Measurements from ENCODE around the gene PRXL2A.

The PRXL2A gene

DNA sequence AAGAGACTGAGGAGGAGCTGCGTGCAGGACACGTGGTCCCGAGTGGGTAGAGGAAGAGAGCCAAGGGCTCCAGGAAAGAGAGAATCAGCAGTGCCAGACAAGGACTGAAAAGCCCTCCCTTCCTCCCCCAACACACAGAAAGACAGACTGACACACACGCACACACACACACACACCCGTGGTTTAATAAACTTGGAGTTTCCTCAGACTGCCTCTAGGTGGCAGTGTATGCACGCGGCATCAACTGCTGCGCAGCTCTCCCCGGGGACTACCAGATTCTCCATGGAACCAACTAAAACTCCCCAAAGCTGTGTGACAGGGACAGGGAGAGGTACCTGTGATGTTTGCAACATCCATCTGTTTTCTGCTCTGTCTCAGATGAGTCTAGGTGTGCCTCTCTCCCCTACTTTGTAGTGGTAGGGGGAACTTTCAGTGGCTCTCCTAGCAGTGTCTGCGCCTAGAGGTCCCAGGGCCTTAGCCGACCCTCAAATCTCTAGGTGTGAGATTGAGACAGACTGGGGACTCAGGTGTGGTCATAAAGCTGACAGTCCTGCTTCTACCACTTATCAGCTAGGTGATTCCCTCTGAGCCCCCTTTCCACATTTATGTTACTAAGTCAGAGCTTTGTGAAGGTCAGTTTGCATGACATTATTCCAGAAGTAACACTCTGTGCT is 36.4 kb downstream of the PRXL2A start:
- DNase-seq (ENCODE audit: low spot score), result peak; percentile 52

DNA sequence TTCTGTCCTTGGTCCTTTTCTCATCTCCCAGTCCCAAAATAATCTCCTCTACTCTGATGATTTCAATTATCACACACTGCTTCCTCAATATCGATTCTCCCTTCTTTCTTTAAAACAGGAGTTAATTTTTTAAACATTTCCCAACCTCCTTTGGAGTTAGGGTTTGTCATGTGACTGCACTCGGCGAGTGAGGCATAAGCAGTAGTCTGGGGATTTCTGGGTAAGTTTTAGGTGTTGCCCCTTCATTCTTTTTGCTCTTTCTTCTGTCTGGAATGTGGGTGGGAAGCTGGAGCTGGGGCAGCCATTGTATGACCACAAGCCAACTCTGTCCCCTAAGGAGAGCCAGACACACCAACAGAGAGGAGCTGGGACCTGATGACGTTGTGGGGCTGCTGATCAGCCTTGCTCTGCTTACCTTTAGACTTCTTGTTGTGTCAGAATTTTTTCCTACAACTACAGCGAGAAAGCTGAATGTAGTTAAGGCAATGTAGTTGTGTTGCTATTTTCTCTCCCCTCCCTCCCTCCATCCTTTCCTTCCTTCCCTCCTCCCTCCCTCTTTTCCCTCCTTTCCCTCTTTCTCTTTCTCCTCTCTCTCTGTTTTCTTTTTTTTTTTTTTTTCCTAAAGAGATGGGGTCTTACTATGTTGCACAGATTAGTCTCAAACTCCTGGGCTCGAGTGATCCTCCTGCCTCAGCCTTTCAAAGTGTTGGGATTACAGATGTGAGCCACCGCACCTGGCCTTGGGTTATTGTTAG is 39.3 kb downstream of the PRXL2A start:
- no peak for DNase-seq (ENCODE audit: low spot score)

DNA sequence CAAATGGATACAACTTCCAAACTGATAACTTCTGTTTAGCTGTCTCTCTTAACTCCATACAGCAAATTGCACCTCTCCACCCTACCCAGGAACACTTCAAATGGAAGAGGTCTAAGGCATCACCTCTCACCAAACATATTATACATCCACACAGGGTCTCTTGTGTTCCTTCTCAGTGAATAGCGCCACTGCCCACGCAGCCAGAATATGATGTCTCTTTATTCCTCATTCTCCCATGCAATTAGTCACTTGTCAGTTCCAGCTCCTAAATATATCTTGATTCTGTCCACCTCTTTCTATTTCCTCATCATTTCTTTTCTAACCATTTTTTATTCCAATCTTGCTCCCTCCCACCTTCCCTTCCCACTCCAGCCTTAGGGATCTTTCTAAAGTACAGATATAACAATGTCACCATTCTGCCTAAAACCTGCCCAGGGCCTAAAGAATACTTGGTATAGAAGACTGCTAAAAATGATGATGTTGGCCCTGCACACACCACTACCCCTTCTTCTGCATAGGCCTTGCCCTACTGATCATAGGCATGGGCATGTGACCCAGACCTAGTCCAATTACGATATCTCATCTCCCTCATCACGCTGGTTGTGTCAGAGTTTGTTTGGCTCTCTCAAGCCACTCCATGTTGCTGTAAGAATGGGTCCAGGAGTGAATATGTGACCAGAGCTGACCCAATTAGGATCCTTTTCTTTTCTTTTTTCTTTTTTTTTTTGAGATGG is 40.0 kb downstream of the PRXL2A start:
- no peak for DNase-seq (ENCODE audit: low spot score)

DNA sequence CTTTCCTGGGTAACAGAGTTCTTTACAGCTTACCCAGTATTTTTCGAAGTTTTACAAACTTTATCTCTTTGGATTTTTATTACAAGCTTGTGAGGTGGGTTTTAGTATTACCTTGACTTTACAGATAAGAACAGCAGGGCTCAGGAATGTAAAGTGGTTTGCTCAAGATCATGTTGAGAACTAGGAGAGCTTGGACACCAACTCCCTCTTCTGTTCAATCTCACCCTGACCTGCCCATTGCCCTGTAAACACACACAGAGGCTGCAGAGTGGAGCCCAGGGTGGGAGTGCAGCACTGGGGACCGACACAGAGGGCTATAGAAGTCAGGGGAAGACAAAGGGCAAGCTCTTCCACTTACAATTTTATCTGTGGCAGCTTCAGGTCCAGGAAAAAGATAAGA is 41.2 kb downstream of the PRXL2A start:
- no peak for DNase-seq (ENCODE audit: low spot score)

DNA sequence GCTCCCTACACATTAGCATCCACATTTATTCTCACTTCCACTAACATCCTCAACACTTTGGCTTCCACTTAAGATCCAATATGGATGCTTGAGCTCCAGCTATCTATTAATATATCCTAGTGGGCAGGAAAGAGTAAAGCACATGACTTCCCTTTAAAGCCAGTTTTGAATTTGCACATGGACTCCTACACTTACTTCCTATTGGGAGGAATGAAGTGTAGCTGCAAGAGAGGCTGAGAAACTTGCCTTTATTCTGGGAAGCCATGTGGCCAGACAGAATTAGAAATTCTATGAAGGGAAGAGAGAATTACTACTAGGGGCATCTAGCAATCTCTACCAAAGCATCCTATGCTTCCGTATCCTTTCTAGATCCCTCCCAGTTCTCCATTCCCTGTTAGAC is 42.8 kb downstream of the PRXL2A start:
- no peak for DNase-seq (ENCODE audit: low spot score)

DNA sequence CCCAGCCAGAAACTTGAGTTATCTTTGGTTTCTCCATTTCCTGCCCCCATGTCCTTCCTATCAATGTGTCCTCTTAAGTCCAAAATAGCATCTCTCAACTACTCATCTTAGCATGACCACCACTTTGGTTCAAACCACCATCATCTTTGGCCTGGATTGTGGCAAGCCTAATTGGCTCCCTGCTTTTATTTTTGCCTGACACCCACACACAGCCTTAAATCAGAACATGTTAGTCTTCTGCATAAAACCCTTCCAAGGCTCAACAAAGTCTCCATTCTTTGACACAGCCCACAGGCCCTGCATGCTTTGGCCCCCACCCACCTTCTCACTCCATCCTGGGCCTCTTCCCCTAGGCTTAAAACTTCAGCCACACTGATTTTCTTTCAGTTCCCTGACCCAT is 43.7 kb downstream of the PRXL2A start:
- no peak for DNase-seq (ENCODE audit: low spot score)

DNA sequence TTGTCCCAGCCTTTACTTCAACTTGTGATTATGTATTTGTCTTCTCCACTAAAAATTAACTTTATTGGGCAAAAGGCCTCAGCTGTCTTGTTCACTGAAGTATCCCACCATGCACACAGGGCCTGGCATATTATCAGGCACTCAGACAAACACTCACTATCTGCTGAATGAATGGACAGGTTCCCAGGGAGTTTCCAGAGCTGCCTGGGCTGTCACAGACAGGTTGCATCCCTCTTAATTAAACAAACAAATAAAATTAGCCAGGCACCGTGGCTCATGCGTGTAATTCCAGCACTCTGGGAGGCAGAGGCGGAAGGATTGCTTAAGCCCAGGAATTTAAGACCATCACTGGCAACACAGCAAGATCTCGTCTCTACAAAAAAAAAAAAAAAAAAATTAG is 44.3 kb downstream of the PRXL2A start:
- no peak for DNase-seq (ENCODE audit: low spot score)

DNA sequence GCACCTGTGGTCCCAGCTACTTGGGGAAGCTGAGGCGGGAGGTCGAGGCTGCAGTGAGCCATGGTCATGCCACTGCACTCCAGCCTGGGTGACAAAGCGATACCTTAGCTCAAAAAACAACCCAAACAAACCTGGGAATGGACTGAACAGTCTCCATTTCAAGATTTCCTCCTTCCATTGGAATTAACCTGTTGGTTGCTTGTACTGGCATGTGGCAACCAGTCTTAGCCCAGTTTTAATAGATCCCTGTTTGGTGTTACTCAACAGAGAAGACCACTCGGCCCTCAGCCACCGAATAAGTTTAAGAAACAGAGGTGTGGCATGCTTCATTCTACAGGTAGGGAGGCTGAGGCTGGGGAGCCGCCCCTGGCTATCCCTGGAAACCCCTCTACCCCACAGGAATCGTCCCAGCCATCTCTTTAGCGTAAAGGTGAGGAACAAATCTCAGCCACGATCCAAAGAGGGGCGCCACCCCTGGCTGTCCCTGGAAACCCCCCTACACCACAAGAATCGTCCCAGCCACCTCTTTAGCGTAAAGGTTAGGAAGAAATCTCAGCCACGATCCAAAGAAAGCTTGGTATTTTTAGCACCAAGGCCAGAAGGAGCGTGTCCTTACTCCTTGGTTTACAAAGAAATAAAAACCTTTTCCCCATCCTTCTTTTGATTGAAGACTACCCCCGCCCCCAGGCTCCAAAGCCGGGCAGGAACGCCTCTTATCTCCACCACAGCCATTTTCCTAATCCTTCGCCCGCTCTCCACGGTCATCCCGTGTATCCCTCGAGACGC is 44.9 kb downstream of the PRXL2A start:
- DNase-seq (ENCODE audit: low spot score), result no peak

DNA sequence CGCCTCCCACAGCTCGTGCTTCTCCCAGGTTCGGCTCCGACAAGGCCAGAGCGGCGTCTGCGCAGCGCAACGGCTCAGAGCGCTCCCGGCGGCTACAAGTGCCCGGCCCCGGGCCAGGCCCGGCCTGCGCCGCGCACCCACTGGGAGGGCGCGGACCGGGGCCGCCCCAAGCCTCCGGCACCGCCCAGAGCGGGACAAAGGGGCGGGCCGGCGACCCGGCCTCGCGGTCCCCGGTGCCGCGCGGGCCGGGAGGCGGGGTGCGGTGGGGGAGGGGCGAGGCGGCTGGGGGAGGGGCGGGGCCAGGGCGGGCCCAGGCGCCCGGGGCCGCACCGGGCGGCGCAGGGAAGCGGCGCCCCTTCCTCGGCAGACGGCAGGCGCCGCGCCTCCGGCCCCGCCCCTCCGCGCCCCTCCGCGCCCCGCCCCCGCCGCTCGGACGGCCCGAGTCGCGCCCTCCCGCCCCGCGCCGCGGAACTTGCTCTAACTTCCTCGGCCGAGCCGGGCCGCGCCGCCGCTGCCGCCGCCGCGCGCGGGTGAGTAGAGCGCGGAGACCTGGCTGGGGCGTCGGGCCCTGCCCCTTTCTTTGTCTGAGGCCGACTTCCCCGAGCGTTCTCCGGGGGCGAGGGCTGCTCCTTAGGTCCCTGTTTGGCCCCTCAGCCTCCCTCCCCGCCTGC is 45.6 kb downstream of the PRXL2A start, which contains the start of gene TSPAN14:
Gene TSPAN14 (plus strand): TSS at position 469 of the 671 bp plus-strand sequence. CDS start 34,924 bp downstream, outside the sequence.
- DNase-seq (ENCODE audit: low spot score), result peak; percentile 90

DNA sequence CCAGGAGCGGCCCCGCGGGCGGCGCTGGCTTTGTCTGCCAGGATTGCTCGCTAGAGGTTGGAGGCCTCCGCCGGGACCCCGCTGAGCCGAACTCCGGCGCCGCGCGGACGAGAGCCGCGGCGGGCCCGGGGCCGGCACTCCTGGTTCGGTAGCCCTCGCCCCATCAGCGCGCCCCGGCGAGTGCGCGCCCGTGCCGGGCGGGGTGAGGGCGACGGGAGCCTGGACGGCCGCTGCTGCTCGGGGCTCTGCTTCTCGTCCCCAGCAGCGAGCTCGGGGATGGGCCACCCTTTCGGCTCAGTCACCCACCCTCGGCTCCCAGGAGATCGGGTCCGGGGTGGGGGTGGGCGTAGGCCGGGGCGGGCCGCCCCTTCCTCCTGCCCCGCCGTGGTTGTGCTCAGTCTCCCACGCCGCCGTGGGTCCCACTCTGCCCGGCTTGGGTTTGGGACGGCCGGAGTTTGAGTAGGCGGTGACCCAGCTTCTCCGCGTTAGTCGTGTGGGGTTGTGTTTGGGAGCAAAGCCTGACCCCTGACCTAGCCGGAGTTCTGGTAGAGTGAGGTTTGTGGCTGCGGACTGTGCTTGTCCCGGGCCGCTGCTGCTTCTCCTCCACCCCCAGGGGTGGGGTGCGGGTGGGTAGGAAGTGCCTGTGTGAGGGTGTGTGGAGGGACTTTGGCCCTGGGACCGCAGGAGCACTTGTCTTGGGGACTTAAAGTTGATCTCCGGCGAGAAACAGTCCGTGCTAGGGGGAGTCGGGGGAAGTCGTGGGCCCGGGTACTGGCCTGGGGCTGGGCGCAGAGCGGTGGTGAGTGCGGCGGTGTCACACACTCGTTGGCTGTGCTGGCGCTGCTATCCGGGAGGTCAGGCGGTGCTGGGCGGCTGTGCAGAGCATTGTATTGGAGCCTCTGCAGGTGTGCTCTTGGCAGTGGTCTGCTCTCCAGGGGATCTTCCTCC is 46.4 kb downstream of the PRXL2A start:
- peak; percentile 57 for DNase-seq (ENCODE audit: low spot score)

DNA sequence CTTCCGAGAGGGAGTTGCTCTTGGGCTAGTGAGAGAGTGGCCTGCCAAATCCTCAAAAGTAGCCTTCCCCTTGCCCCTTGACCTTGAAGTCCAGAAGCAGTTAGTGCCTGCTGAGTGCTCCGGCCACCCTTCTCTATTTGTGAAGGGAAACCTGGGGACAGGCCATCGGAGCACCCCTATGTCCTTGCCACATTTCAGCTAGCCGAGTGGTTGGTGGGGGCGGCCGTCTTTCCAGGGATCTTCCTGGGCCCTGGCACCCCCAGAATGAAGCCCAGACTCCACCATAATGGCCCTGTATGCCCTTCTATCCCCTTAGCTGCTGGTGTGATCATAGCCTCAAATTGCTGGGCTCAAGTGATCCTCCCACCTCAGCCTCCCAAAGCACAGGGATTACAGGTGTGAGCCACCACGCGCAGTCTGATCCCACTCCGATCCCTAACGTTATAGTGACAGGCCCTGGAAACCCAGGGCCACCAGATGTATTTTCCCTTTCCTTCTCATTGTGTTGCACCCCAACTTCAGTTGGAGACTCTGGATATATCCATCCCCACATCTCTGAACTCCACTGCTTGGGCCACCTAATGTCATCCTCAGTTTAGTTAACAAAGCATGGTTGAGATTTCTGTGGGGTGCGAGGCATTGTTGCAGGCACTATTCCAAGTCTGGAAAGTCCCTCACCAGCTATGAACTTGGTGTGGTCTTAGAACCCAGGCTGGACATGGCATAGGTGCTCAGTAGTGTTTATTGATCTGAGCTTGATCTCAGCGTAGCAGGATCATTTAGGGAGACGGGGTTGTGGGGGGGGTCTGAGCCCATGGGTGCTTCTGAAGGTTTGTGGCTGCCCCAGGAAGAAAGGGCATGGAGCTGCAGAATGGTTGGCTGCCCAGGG is 47.4 kb downstream of the PRXL2A start:
- no peak for DNase-seq (ENCODE audit: low spot score)

DNA sequence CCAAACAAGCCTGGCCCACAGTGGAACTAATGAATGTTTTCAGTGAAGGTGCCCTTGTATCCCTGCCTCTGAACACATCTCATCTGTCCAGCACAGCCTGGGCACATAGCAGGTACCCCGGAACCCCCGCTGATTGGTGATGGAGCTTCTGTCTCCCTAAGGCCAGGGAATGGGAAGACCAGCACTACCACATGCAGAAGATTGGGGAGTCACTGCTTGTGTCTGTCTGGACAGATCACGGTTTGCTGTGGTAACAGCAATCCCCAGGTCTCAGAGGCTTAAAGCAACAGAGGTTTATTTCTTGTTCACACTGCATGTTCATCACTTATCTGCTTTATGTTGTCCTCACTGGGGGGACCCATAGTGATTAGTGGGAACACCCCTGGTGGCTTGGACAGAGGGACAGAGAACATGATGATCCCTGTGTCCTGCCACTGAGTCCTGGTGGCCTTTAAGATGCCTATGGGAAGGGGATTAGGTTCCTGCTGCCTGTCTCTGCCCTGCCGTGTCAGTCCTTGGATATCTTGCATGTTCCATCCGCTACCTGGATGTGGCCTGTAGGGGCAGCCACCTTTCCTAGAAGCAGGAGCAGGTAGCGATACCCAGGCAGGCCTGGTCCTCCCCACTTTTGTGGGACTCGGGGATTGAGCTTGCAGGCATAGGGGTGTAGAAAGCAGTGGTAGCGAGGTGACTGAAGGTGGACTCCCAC is 49.4 kb downstream of the PRXL2A start:
- DNase-seq (ENCODE audit: low spot score), result no peak

DNA sequence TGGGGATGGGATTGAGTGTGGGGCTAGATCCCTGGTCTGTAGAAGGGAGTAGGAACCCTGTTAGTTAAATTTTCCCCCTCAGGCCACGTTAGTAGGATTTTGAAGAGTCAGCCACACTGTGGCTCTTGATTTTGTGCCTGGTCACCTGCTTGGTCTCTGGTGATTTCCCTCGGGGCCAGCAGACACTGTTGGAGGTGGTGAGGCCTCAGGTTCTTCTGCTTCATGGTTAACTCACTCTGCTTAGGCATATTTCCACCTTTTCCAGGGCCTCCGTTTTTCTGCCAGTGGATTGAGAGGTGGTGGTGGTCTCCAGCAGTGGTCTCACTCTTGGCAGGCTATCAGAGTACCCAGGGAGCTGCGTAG is 49.9 kb downstream of the PRXL2A start:
- DNase-seq (ENCODE audit: low spot score), result no peak

DNA sequence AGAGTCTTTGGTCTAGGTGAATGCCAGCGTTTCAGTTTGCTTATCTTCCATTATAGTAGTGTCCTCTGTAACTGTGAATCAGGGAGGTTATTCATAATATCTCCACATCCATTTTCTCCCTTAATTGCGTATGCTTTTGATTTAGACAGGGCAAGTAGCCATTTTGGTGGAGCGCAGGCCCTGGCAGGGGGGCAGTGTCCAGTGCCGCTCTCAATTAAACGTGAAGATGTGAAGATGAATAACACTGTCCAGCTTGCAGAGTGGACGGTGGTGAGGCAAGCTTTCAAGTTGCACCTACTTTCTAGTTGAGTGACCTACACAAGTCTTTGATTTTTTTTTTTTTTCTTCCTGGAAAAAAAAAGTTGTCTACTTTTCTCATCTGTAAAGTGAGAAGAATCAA is 50.3 kb downstream of the PRXL2A start:
- DNase-seq (ENCODE audit: low spot score), result no peak

DNA sequence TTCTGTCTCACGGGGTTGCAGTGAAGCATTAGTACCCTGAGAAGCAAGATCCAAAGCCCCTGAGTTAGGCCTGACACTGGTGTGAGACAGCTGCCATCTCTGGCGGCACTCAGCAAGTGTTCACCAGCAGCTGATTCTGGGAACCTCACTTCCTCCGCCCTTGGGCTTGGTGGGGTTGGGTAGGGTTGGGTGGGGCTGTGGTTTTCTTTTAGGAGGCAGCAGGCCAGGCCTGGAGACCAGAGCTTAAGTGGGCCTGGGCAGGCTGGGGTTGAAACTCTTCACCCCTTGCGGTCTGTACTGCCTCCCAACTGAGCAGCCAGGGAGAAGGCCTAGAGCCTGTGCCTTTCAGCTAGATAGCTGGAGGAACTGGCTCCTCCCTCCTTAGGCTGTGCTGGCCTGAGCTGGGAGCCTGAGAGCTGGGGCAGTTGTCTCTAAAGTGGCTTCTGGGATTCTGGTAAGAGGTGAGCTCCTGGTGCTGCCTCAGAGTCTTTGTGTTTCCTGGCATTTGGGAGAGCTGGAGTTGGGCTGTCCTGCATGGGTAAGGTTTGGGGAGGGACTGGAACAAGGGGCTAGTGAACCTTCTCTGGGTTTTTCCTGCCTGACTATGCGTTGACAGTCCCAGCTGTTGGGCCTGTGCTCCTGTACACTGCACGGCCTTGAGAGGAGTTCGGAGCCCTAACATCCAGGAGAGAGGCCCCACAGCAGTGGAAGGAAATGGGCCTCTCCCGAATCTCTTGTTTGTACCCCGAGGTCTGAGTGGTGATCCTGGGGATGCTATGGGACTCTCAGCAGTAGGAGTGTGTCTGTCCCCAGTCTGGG is 50.9 kb downstream of the PRXL2A start:
- peak; percentile 90 for DNase-seq (ENCODE audit: low spot score)

DNA sequence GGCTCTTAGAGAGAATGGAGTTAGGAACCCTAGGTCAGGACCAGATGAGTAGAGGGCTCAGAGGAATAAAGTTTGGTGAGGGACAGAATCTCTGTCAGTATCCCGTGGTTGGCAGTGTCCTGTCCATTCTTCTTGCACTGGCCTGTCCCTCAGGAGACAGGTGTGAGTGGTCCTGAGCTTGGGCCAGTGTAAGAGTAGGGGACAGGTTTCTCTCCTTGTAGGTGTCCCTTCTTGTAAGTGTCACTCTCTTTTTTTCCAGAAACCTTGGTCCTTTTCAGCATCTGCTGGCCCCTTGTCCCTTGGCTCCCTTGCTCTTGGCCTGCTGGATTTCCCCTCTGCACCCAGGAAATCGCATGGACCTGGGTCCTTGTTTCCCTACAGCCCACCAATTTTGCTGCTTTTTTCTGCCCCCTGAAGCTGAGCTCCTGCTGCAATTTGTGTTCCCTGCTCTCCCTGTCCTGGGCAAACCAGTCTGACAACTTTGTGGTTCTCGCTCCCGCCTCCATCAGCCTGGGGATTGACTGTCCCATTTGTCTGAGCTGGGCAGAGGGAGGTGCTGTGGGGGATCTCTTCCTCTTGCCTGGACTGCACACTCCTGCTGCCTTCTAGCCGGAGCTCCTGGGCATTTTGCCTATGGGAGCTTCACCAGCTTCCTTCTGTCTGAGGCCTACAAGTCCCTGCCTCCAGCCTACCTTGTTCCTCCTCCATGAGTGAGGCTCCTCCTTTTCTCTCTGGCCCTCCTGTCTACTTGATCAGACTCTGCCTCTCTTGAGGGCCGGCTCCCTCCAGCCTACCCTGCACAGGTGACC is 52.3 kb downstream of the PRXL2A start:
- DNase-seq (ENCODE audit: low spot score), result peak; percentile 38

Data from hepatic stellate cell (primary cell).